ENCODE data around the gene SFT2D1.

Gene SFT2D1

DNA sequence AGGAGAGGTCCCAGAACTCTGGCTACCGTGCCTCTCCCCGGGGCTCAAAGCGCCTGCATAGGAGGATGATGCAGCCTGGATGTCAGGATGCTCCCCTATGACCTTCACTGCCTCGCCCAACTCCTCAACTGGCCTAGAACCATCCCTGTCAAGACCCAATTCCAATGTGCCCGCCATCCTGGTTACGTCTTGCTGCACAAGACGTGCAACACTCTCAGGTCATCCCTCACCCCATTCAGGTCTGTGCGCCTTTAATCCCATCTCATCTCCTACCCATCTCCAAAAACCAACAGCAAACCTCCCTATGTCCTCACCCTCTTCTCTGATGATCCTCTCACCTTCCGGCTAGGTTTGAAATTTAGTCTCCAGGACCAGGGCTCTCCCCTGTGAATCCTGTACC lies 3.5 kb downstream of the SFT2D1 start:
- no peak overlapping the region for H3K4me3 Mint-ChIP-seq
- no peaks in the 10 kb centered on the region for H3K27me3 Mint-ChIP-seq

DNA sequence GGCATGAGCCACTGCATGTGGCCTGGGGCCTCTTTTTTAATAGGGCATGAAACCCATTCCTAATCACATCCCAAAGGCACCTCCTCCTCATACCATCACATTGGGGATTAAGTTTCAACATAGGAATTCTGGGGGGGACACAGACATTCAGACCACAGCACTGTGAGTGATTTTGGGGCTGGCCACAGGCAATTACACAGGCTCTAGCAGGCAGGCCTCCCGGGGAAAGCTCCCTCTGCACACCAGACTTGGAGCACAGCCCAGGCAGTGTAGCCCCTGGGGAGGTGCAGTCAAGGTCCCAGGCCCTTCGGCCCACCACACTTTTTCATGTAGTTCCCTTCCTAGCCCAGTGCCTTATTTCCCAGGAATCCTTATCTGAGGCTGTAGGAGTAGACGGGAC lies 5.5 kb downstream of the SFT2D1 start:
- Mint-ChIP-seq H3K36me3 (ENCODE audit: insufficient read depth) (peaks cover 15% of the 10 kb centered on the region), H3K9me3 (no peaks in the 10 kb centered on the region), H3K27ac (peak overlapping the region in 1 of 2 donors; percentile 30), H3K4me1 (ENCODE audit: low read depth in 2 of 2) (peaks cover 49% of the 10 kb centered on the region in 2 donors), H3K27me3 (no peaks in the 10 kb centered on the region), H3K4me3 (no peak overlapping the region)
- DNase-seq (no peak), ATAC-seq (replicated peaks) (no peak)

More for the DNA sequence above, 3.5 kb downstream of the SFT2D1 start:
- Mint-ChIP-seq H3K27ac (no peak overlapping the region), H3K9me3 (no peaks in the 10 kb centered on the region), H3K36me3 (ENCODE audit: insufficient read depth) (peaks cover 17% of the 10 kb centered on the region), H3K4me1 (ENCODE audit: low read depth in 2 of 2) (peaks cover 33% of the 10 kb centered on the region in 2 donors)
- ATAC-seq (replicated peaks) (no peak), DNase-seq (no peak)

GRCh38 chr6:166335378-166336302 lies 6.7 kb downstream of the SFT2D1 start:
- ATAC-seq (replicated peaks) (no peak), DNase-seq (no peak)
- Mint-ChIP-seq H3K36me3 (ENCODE audit: insufficient read depth) (peaks cover 12% of the 10 kb centered on the region), H3K4me1 (ENCODE audit: low read depth in 2 of 2) (peaks cover 42 to 48% of the 10 kb centered on the region in 2 donors), H3K27ac (peak overlapping the region in 1 of 2 donors; percentile 82), H3K27me3 (no peaks in the 10 kb centered on the region), H3K4me3 (no peak overlapping the region), H3K9me3 (no peaks in the 10 kb centered on the region)

DNA sequence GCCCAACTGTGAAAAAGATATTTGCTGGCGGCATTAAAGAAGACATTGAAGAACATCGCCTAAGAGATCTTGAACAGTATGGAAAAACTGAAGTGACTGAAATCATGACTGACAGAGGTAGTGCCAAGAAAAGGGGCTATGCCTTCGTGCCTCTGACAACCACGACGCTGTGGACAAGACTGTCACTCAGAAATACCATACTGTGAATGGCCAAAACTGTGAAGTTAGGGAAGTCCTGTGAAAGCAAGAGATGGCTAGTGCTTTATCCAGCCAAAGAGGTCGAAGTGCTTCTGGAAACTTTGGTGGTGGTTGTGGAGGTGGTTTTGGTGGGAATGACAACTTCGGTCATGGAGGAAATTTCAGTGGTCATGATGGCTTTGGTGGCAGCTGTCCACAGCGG lies 7.5 kb downstream of the SFT2D1 start:
- H3K27me3 Mint-ChIP-seq: no peaks in the 10 kb centered on the region
- ATAC-seq (replicated peaks) (no peak), DNase-seq (no peak)
- H3K4me1 Mint-ChIP-seq (ENCODE audit: low read depth in 2 of 2): peaks cover 42 to 49% of the 10 kb centered on the region in 2 donors
- H3K27ac Mint-ChIP-seq: peak overlapping the region in 1 of 2 donors; percentile 82
- H3K36me3 Mint-ChIP-seq (ENCODE audit: insufficient read depth): peaks cover 12% of the 10 kb centered on the region
- no peaks in the 10 kb centered on the region for H3K9me3 Mint-ChIP-seq
- H3K4me3 Mint-ChIP-seq: peak overlapping the region; percentile 82 to 85

DNA sequence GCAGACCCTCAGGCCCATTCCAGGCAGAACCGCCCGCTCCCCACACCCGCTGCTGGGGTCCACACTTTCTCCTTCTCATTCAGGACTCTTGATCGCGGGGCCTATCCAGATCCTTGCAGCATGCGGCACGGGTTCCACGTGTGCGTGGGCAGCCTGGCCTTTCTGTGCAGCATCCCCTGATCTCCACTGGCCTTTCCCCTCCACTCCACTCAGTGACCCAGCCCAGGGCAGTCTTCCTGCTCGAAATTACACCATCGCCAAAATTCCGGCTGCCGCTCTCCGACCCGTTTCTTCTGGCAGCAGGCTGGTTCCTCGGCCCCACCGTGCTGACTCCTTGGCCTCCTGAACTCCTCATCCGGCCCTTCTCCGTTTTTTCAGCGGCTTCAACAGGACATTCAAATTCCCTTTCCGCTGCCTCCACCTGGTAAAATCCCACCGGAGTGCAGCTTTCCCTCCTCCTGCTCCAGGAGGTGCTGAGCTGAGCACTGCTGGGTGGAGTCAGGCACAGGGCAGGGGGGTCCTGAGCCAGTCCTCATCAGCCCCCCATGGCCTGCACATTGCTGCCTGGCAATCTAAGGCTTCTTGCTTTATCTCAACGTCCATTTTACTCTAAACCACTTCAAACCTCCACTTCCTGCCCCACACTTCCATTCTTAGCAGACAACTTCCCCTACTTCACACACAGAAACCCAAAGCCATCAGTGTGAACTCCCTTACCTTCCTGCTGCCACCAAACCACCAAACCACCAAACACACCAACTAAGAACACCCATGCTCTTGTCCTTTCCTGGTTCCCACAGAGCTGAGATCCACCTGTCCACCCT lies 9.0 kb downstream of the SFT2D1 start:
- DNase-seq (peak; percentile 29 to 57 (median 37)), ATAC-seq (replicated peaks) (peak; percentile 98)
- Mint-ChIP-seq H3K4me1 (ENCODE audit: low read depth in 2 of 2) (peaks cover 46 to 51% of the 10 kb centered on the region in 2 donors), H3K9me3 (no peaks in the 10 kb centered on the region), H3K27me3 (no peaks in the 10 kb centered on the region), H3K27ac (peak overlapping the region; percentile 3 to 82), H3K4me3 (peak overlapping the region; percentile 82 to 85), H3K36me3 (ENCODE audit: insufficient read depth) (peaks cover 19% of the 10 kb centered on the region)

- H3K4me3 Mint-ChIP-seq: peak overlapping the region in 1 of 2 donors; percentile 82
- H3K27me3 Mint-ChIP-seq: no peaks in the 10 kb centered on the region
- DNase-seq (no peak), ATAC-seq (replicated peaks) (no peak)
- no peaks in the 10 kb centered on the region for H3K9me3 Mint-ChIP-seq
- H3K27ac Mint-ChIP-seq: no peak overlapping the region
- peaks cover 28% of the 10 kb centered on the region for H3K36me3 Mint-ChIP-seq (ENCODE audit: insufficient read depth)
- peaks cover 42 to 50% of the 10 kb centered on the region in 2 donors for H3K4me1 Mint-ChIP-seq (ENCODE audit: low read depth in 2 of 2)
These were observed 10.6 kb downstream of the SFT2D1 start for GRCh38 chr6:166331503-166332415.

GRCh38 chr6:166330612-166331011 lies 11.7 kb downstream of the SFT2D1 start:
- H3K4me3 Mint-ChIP-seq: no peak overlapping the region
- no peak overlapping the region for H3K27ac Mint-ChIP-seq
- ATAC-seq (replicated peaks) (no peak), DNase-seq (no peak)
- no peaks in the 10 kb centered on the region for H3K27me3 Mint-ChIP-seq
- H3K9me3 Mint-ChIP-seq: no peaks in the 10 kb centered on the region
- peaks cover 42 to 57% of the 10 kb centered on the region in 2 donors for H3K4me1 Mint-ChIP-seq (ENCODE audit: low read depth in 2 of 2)
- H3K36me3 Mint-ChIP-seq (ENCODE audit: insufficient read depth): peaks cover 28% of the 10 kb centered on the region

GRCh38 chr6:166325383-166326042 lies 16.8 kb downstream of the SFT2D1 start:
- peaks cover 13 to 32% of the 10 kb centered on the region in 2 donors for H3K4me1 Mint-ChIP-seq (ENCODE audit: low read depth in 2 of 2)
- H3K9me3 Mint-ChIP-seq: no peaks in the 10 kb centered on the region
- ATAC-seq (replicated peaks) (peak; percentile 46), DNase-seq (no peak)
- H3K36me3 Mint-ChIP-seq (ENCODE audit: insufficient read depth): peaks cover 61% of the 10 kb centered on the region
- H3K27me3 Mint-ChIP-seq: no peaks in the 10 kb centered on the region
- no peak overlapping the region for H3K27ac Mint-ChIP-seq
- H3K4me3 Mint-ChIP-seq: no peak overlapping the region

- no peak overlapping the region for H3K4me3 Mint-ChIP-seq
- no peaks in the 10 kb centered on the region for H3K27me3 Mint-ChIP-seq
- no peak for DNase-seq
- H3K36me3 Mint-ChIP-seq (ENCODE audit: insufficient read depth): peaks cover 72% of the 10 kb centered on the region
- no peak overlapping the region for H3K27ac Mint-ChIP-seq
- peaks cover 13 to 28% of the 10 kb centered on the region in 2 donors for H3K4me1 Mint-ChIP-seq (ENCODE audit: low read depth in 2 of 2)
- H3K9me3 Mint-ChIP-seq: no peaks in the 10 kb centered on the region
- no peak for ATAC-seq (replicated peaks)
These were observed 18.9 kb downstream of the SFT2D1 start for GRCh38 chr6:166323395-166323794.

- ATAC-seq (replicated peaks): no peak
- Mint-ChIP-seq H3K36me3 (ENCODE audit: insufficient read depth) (peaks cover 42% of the 10 kb centered on the region), H3K27me3 (no peaks in the 10 kb centered on the region), H3K9me3 (no peaks in the 10 kb centered on the region), H3K4me1 (ENCODE audit: low read depth in 2 of 2) (peaks cover 0 to 3% of the 10 kb centered on the region in 2 donors), H3K4me3 (no peak overlapping the region), H3K27ac (no peak overlapping the region)
- no peak for DNase-seq
These were observed 23.4 kb downstream of the SFT2D1 start for GRCh38 chr6:166318649-166319600.

DNA sequence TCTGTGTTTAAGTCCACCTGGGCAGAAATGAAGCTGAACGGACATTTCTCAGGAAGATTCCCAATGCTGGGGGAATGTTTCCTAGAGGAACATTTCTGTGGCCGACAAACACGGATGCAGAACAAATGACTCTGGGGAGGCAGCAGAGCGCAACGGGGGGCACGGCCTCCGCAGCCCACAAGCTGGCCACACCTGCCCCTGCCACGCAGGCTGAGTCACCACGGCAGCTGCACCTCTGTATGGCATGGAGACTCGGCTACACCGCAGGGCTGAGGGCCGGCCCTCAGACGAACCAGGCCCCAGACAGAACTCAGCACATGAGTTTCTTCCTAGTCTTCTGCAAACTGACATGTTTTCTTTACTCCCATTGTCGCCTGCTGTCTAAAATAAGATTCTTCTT lies 24.1 kb downstream of the SFT2D1 start:
- Mint-ChIP-seq H3K4me1 (ENCODE audit: low read depth in 2 of 2) (peaks cover 0 to 3% of the 10 kb centered on the region in 2 donors), H3K27ac (no peak overlapping the region), H3K27me3 (no peaks in the 10 kb centered on the region), H3K36me3 (ENCODE audit: insufficient read depth) (peaks cover 35% of the 10 kb centered on the region), H3K4me3 (no peak overlapping the region), H3K9me3 (no peaks in the 10 kb centered on the region)
- no peak for DNase-seq
- no peak for ATAC-seq (replicated peaks)

All from effector memory CD8-positive, alpha-beta T cell (primary cell).